ENCODE data around the gene RPP25L. TPM values are rescaled to one million over a fixed set of nuclear protein-coding genes. Genes with fewer than 3 reads are reported as not detected.
A peak's percentile ranks its signal among the peaks of the same experiment; 100 is the strongest.

The RPP25L gene
- total RNA-seq, 1 donor from 2014 or later: 31.4 TPM

- H3K27me3 ChIP-seq: no peaks in the 10 kb centered on the region
- TF ChIP-seq CTCF (IDR thresholded peaks at IDR 0.05): no peak
- TF ChIP-seq POLR2A (IDR thresholded peaks at IDR 0.05): no peak
- no peak for TF ChIP-seq POLR2AphosphoS5 (IDR thresholded peaks at IDR 0.05; ENCODE audit: insufficient read depth in 1 of 2, low read depth in 1 of 2)
- peak overlapping the region; percentile 69 for H3K27ac ChIP-seq
- DNase-seq (ENCODE audit: extremely low spot score in 2 of 2): no peak
- H3K9me3 ChIP-seq: no peaks in the 10 kb centered on the region
- H3K36me3 ChIP-seq: no peaks in the 10 kb centered on the region
- intact Hi-C loops (cut with DNase I): no loop called here
- peak overlapping the region in 1 of 2 donors; percentile 5 for H3K4me3 ChIP-seq
- peaks cover 23% of the 10 kb centered on the region for H3K4me1 ChIP-seq
Observed at GRCh38 chr9:34579104-34579807, 32.6 kb downstream of the RPP25L start.

- Histone ChIP-seq H3K27ac (peak overlapping the region; percentile 69), H3K36me3 (no peaks in the 10 kb centered on the region), H3K4me3 (peak overlapping the region; percentile 35 to 52), H3K9me3 (no peaks in the 10 kb centered on the region), H3K4me1 (peaks cover 23% of the 10 kb centered on the region), H3K27me3 (no peaks in the 10 kb centered on the region)
- DNase-seq (ENCODE audit: extremely low spot score in 2 of 2): no peak
- intact Hi-C loops (cut with DNase I): no loop called here
- TF ChIP-seq POLR2AphosphoS5 (IDR thresholded peaks at IDR 0.05; ENCODE audit: insufficient read depth in 1 of 2, low read depth in 1 of 2) (peak in 1 of 2 donors; percentile 37), CTCF (IDR thresholded peaks at IDR 0.05) (no peak)
Observed at GRCh38 chr9:34578241-34579103, 33.4 kb downstream of the RPP25L start.

- Histone ChIP-seq H3K4me1 (peaks cover 23% of the 10 kb centered on the region), H3K4me3 (peak overlapping the region; percentile 35 to 52), H3K36me3 (no peaks in the 10 kb centered on the region), H3K27ac (peak overlapping the region; percentile 69), H3K27me3 (no peaks in the 10 kb centered on the region), H3K9me3 (no peaks in the 10 kb centered on the region)
- TF ChIP-seq POLR2A (IDR thresholded peaks at IDR 0.05): no peak
- no peak for TF ChIP-seq POLR2AphosphoS5 (IDR thresholded peaks at IDR 0.05; ENCODE audit: insufficient read depth in 1 of 2, low read depth in 1 of 2)
- TF ChIP-seq CTCF (IDR thresholded peaks at IDR 0.05): no peak
- intact Hi-C loops (cut with DNase I): no loop called here
- DNase-seq (ENCODE audit: extremely low spot score in 2 of 2): no peak
Observed at GRCh38 chr9:34577400-34578240, 34.3 kb downstream of the RPP25L start.

- H3K4me3 ChIP-seq: no peak overlapping the region
- H3K27me3 ChIP-seq: no peaks in the 10 kb centered on the region
- no peak for DNase-seq (ENCODE audit: extremely low spot score in 2 of 2)
- H3K36me3 ChIP-seq: no peaks in the 10 kb centered on the region
- intact Hi-C loops (cut with DNase I): no loop called here
- H3K27ac ChIP-seq: peak overlapping the region; percentile 69
- peaks cover 23% of the 10 kb centered on the region for H3K4me1 ChIP-seq
- no peaks in the 10 kb centered on the region for H3K9me3 ChIP-seq
- no peak for TF ChIP-seq CTCF (IDR thresholded peaks at IDR 0.05)
- TF ChIP-seq POLR2A (IDR thresholded peaks at IDR 0.05): no peak
- TF ChIP-seq POLR2AphosphoS5 (IDR thresholded peaks at IDR 0.05; ENCODE audit: insufficient read depth in 1 of 2, low read depth in 1 of 2): no peak
Observed at GRCh38 chr9:34576597-34577399, 35.1 kb downstream of the RPP25L start.
